ENCODE results near the gene KIF26B. TPM values are rescaled to one million over a fixed set of nuclear protein-coding genes. Genes with fewer than 3 reads are reported as not detected.

Gene KIF26B
- total and polyA plus RNA-seq, 10 of the 15 experiments (the other 5 are each of a cell fraction or from before 2014, with no cell fraction given), result 0.35 to 11.6 (median 2.2) TPM

DNA sequence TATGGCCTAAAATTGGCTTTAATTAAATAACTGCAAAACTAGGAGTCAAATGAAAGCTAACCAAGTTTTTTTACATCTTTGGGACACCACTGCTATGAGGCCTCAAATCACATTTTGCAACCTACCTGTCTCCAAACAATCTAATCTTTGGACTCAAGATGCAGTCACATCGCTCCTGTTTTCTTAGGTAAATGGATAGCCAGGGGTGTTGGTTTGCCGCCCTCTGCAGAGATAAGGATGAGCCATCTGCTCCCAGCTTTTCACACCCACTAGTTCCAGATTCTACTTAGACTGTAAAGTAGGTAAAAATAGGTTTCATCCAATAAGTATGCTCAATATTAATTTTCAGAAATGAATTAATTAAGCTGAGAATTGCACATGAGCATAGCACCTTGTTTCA is 456.5 kb downstream of the KIF26B start:
- Histone ChIP-seq H3K27ac (ENCODE audit: control insufficient read depth, insufficient read depth) (no peak overlapping the region), H3K27me3 (replicated peaks in 1 of 2; ENCODE audit: control insufficient read depth in 2 of 2, insufficient read depth in 2 of 2, low read length in 1 of 2) (no peaks in the 10 kb centered on the region; a peak in 2 of 4 replicates), H3K79me2 (ENCODE audit: control insufficient read depth, insufficient read depth, low read length) (no peaks in the 10 kb centered on the region), H3K36me3 (ENCODE audit: control insufficient read depth in 2 of 2, insufficient read depth in 2 of 2, low read length in 1 of 2) (no peaks in the 10 kb centered on the region), H3K9me3 (replicated peaks; ENCODE audit: control insufficient read depth, insufficient read depth, low read length) (no peaks in the 10 kb centered on the region), H3K9ac (ENCODE audit: control insufficient read depth, insufficient read depth, low read length) (no peak overlapping the region), H3K4me2 (ENCODE audit: control insufficient read depth, insufficient read depth) (no peak overlapping the region), H2AFZ (ENCODE audit: control insufficient read depth, low read depth, low read length) (no peak overlapping the region), H4K20me1 (ENCODE audit: control insufficient read depth, insufficient read depth) (no peaks in the 10 kb centered on the region), H3K4me3 (no peak overlapping the region), H3K4me1 (ENCODE audit: control insufficient read depth, insufficient read depth, low read length) (no peaks in the 10 kb centered on the region)
- ChIA-PET CTCF (interaction anchor here (0.7 kb wide), 1 partner anchor 9 kb away, joined by 3 read pairs; no protein-coding TSS in a partner anchor), SMC1A (ENCODE audit: uncharacterized antibody, unreplicated experiment) (no interaction called here), POLR2A (no interaction called here), RAD21 (ENCODE audit: unreplicated experiment) (no interaction called here)
- no peak for ATAC-seq
- TF ChIP-seq, protein P1, sequence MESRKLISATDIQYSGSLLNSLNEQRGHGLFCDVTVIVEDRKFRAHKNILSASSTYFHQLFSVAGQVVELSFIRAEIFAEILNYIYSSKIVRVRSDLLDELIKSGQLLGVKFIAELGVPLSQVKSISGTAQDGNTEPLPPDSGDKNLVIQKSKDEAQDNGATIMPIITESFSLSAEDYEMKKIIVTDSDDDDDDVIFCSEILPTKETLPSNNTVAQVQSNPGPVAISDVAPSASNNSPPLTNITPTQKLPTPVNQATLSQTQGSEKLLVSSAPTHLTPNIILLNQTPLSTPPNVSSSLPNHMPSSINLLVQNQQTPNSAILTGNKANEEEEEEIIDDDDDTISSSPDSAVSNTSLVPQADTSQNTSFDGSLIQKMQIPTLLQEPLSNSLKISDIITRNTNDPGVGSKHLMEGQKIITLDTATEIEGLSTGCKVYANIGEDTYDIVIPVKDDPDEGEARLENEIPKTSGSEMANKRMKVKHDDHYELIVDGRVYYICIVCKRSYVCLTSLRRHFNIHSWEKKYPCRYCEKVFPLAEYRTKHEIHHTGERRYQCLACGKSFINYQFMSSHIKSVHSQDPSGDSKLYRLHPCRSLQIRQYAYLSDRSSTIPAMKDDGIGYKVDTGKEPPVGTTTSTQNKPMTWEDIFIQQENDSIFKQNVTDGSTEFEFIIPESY (IDR thresholded peaks at IDR 0.05), result no peak
- no peak for TF ChIP-seq POLR2AphosphoS5 (IDR thresholded peaks at IDR 0.05; ENCODE audit: low read length)
- no peak for TF ChIP-seq RCOR1 (conservative IDR thresholded peaks at IDR 0.05; ENCODE audit: low read depth, low read length)
- no peak for TF ChIP-seq RBBP5 (conservative IDR thresholded peaks at IDR 0.05)
- TF ChIP-seq, protein P2, sequence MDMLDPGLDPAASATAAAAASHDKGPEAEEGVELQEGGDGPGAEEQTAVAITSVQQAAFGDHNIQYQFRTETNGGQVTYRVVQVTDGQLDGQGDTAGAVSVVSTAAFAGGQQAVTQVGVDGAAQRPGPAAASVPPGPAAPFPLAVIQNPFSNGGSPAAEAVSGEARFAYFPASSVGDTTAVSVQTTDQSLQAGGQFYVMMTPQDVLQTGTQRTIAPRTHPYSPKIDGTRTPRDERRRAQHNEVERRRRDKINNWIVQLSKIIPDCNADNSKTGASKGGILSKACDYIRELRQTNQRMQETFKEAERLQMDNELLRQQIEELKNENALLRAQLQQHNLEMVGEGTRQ (IDR thresholded peaks at IDR 0.05; ENCODE audit: borderline replicate concordance, low read depth, low read length), result no peak
- no peak for TF ChIP-seq FOXM1 (IDR thresholded peaks at IDR 0.05; ENCODE audit: low read depth, low read length)
- no peak for TF ChIP-seq TBL1XR1 (IDR thresholded peaks at IDR 0.05; ENCODE audit: low read depth, low read length)
- no peak for TF ChIP-seq MEF2A (IDR thresholded peaks at IDR 0.05; ENCODE audit: insufficient read depth, low read depth, low read length)
- no peak for TF ChIP-seq PML (IDR thresholded peaks at IDR 0.05; ENCODE audit: low read length)
- TF ChIP-seq NRF1 (conservative IDR thresholded peaks at IDR 0.05; ENCODE audit: low read depth, low read length), result no peak
- no peak for TF ChIP-seq SREBF1 (IDR thresholded peaks at IDR 0.05; ENCODE audit: low read length)
- TF ChIP-seq TCF3 (IDR thresholded peaks at IDR 0.05; ENCODE audit: borderline replicate concordance, insufficient read depth, low read depth, low read length), result no peak
- no peak for TF ChIP-seq BACH1 (IDR thresholded peaks at IDR 0.05; ENCODE audit: borderline replicate concordance)
- TF ChIP-seq NR2C2 (IDR thresholded peaks at IDR 0.05; ENCODE audit: borderline replicate concordance, control insufficient read depth, insufficient read length, low read depth), result no peak
- TF ChIP-seq, protein P3, sequence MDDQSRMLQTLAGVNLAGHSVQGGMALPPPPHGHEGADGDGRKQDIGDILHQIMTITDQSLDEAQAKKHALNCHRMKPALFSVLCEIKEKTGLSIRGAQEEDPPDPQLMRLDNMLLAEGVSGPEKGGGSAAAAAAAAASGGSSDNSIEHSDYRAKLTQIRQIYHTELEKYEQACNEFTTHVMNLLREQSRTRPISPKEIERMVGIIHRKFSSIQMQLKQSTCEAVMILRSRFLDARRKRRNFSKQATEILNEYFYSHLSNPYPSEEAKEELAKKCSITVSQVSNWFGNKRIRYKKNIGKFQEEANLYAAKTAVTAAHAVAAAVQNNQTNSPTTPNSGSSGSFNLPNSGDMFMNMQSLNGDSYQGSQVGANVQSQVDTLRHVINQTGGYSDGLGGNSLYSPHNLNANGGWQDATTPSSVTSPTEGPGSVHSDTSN (IDR thresholded peaks at IDR 0.05; ENCODE audit: insufficient replicate concordance, low read depth, low read length), result no peak
- TF ChIP-seq SMARCA5 (IDR thresholded peaks at IDR 0.05), result no peak
- intact Hi-C loops (cut with micrococcal nuclease; ENCODE audit: unreplicated experiment) (no loop called here), in situ Hi-C loops (cut with MboI) (no loop called here)
- no peak for FAIRE-seq
- DNase-seq (ENCODE audit: low read depth, low spot score), result no peak
- WGBS (ENCODE audit: insufficient coverage, insufficient replicate concordance, low lambda C conversion rate, missing lambda C conversion rate), result 38% methylated on average over 2 of the region's 2 CpGs
- BruUV-seq (replicated peaks), result no TSS peak
